ENCODE results near the gene ANKRD40. TPM values are rescaled to one million over a fixed set of nuclear protein-coding genes. Genes with fewer than 3 reads are reported as not detected.

Gene ANKRD40
- total and polyA plus RNA-seq, 2 donors (not counting 3 experiments of a cell fraction or from before 2014, with no cell fraction given), result 24.5 to 56.0 TPM

- no TSS peak for BruUV-seq (replicated peaks)
- no peak overlapping the region for H2AFZ ChIP-seq (ENCODE audit: low read depth, low read length)
- no peak for TF ChIP-seq MYC (IDR thresholded peaks at IDR 0.05; ENCODE audit: low read depth, low read length)
- TF ChIP-seq, protein P1, sequence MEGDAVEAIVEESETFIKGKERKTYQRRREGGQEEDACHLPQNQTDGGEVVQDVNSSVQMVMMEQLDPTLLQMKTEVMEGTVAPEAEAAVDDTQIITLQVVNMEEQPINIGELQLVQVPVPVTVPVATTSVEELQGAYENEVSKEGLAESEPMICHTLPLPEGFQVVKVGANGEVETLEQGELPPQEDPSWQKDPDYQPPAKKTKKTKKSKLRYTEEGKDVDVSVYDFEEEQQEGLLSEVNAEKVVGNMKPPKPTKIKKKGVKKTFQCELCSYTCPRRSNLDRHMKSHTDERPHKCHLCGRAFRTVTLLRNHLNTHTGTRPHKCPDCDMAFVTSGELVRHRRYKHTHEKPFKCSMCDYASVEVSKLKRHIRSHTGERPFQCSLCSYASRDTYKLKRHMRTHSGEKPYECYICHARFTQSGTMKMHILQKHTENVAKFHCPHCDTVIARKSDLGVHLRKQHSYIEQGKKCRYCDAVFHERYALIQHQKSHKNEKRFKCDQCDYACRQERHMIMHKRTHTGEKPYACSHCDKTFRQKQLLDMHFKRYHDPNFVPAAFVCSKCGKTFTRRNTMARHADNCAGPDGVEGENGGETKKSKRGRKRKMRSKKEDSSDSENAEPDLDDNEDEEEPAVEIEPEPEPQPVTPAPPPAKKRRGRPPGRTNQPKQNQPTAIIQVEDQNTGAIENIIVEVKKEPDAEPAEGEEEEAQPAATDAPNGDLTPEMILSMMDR (IDR thresholded peaks at IDR 0.05; ENCODE audit: extremely low read depth in 1 of 2, insufficient read depth in 1 of 2, low read depth in 1 of 2, low read length in 2 of 2), result no peak
- no peak for TF ChIP-seq FOS (IDR thresholded peaks at IDR 0.05; ENCODE audit: borderline replicate concordance, insufficient read depth, low read length)
- no peak for TF ChIP-seq JUN (IDR thresholded peaks at IDR 0.05; ENCODE audit: borderline replicate concordance, insufficient read depth, insufficient read length, low read depth)
- TF ChIP-seq POLR2A (IDR thresholded peaks at IDR 0.05; ENCODE audit: low read depth, low read length), result no peak
- no peak for TF ChIP-seq POLR2AphosphoS5 (IDR thresholded peaks at IDR 0.05; ENCODE audit: insufficient read depth, low read depth, low read length)
- no peak for TF ChIP-seq GATA2 (IDR thresholded peaks at IDR 0.05; ENCODE audit: insufficient read depth, insufficient read length, low read depth, low read length)
- TF ChIP-seq MAX (IDR thresholded peaks at IDR 0.05; ENCODE audit: insufficient read depth, insufficient read length), result no peak
- no peak for TF ChIP-seq EZH2 (IDR thresholded peaks at IDR 0.05; ENCODE audit: borderline replicate concordance, low read depth, low read length, severe bottlenecking)
- peaks cover 3% of the 10 kb centered on the region for H3K4me1 ChIP-seq (ENCODE audit: control insufficient read depth, extremely low read depth, insufficient read depth, low read length)
- H3K4me3 ChIP-seq (replicated peaks in 1 of 3; ENCODE audit: insufficient read depth in 1 of 3, low read depth in 1 of 3, low read length in 3 of 3), result no peak overlapping the region
- intact Hi-C loops (cut with micrococcal nuclease) (no loop called here), dilution Hi-C loops (cut with MboI; ENCODE audit: extremely low pct_ligation_motif_present, low sequenced_read_pairs) (no loop called here)
- no peak overlapping the region for H3K4me2 ChIP-seq (ENCODE audit: insufficient read depth, low read length)
- CTCF ChIA-PET, result interaction anchor here (1.0 to 9.9 kb wide), 6 partner anchors 40 to 143 kb away, joined by 3 to 150 read pairs (median 8); partner anchors contain the start of gene SPATA20
- H3K79me2 ChIP-seq (ENCODE audit: control insufficient read depth, insufficient read depth, low read length), result no peaks in the 10 kb centered on the region
- H3K36me3 ChIP-seq (ENCODE audit: control insufficient read depth in 2 of 2, extremely low read depth in 1 of 2, insufficient read depth in 2 of 2, low read length in 2 of 2), result peaks cover 23 to 24% of the 10 kb centered on the region in 2 experiments
- H3K27me3 ChIP-seq (ENCODE audit: control insufficient read depth in 2 of 2, insufficient read depth in 2 of 2, low read length in 2 of 2), result no peaks in the 10 kb centered on the region
- H3K27ac ChIP-seq (ENCODE audit: insufficient read depth, low read depth, low read length), result no peak overlapping the region
- POLR2A ChIA-PET, result no interaction called here
- FAIRE-seq, result no peak
- no peak for DNase-seq (ENCODE audit: low read depth, low spot score)
- no peaks in the 10 kb centered on the region for H4K20me1 ChIP-seq (replicated peaks; ENCODE audit: control insufficient read depth, extremely low read depth, insufficient read depth, low read length)
- H3K9ac ChIP-seq (replicated peaks; ENCODE audit: extremely low read depth, insufficient read depth, low read length), result no peak overlapping the region
- no peaks in the 10 kb centered on the region for H3K9me3 ChIP-seq (replicated peaks; ENCODE audit: control insufficient read depth, insufficient read depth, low read length)
- H3K9me1 ChIP-seq (replicated peaks; ENCODE audit: control insufficient read depth, extremely low read depth, insufficient read depth, low read length), result no peaks in the 10 kb centered on the region
These were observed 14.6 kb downstream of the ANKRD40 start for GRCh38 chr17:50693036-50693682.
